Neuron (in vitro differentiated cells): ENCODE results near the gene GPD2.

ENCODE experiments used
- H2AFZ ChIP-seq: one replicate; pipeline ENCODE4 v1.6.1; 2013; ENCODE audit warnings: low read depth, mild to moderate bottlenecking, inconsistent platforms, low read length, moderate library complexity
- H3K27me3 ChIP-seq: one replicate; pipeline ENCODE4 v1.6.1; 2013; ENCODE audit warnings: low read length; ENCODE audit not compliant: insufficient read depth
- H3K36me3 ChIP-seq: one replicate; pipeline ENCODE4 v1.6.1; 2013; ENCODE audit warnings: low read length; ENCODE audit not compliant: insufficient read depth
- H3K4me1 ChIP-seq: one replicate; pipeline ENCODE4 v1.6.1; 2013; ENCODE audit warnings: low read length; ENCODE audit not compliant: insufficient read depth
- H3K4me3 ChIP-seq: 2 replicates; pipeline ENCODE4 v1.5.1; 2013; ENCODE audit warnings: mild to moderate bottlenecking, low read length, moderate library complexity
- H3K9me3 ChIP-seq: one replicate; pipeline ENCODE4 v1.6.1; 2013; ENCODE audit warnings: low read length

Gene GPD2

GRCh38 chr2:156473445-156473844, 37.3 kb downstream of the GPD2 start:
- H3K27me3 ChIP-seq, result no peaks in the 10 kb centered on the region
- H2AFZ ChIP-seq, result no peak overlapping the region
- H3K9me3 ChIP-seq, result no peaks in the 10 kb centered on the region
- no peak overlapping the region for H3K4me3 ChIP-seq
- no peaks in the 10 kb centered on the region for H3K4me1 ChIP-seq
- no peaks in the 10 kb centered on the region for H3K36me3 ChIP-seq

DNA sequence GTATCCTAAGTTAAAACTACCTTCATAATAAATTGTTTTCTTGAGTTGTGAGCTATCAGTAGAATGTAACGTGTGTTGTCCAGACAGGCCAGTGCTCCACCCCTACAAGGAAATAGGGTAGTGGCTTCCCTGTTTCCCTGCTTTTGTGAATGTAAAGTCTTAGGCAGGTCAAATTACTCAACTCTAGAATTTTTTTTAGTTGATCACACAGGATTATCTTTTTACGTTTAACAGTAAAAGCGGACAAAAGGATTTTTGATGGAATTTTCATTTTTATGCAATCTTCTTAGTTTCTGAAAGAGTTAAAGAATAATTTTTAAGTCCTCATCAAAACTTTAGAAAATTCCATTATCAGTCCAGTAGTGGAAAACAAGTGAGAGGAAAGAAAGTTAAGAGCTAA, 38.2 kb downstream of the GPD2 start:
- Histone ChIP-seq H3K4me1 (no peaks in the 10 kb centered on the region), H2AFZ (no peak overlapping the region), H3K4me3 (no peak overlapping the region), H3K9me3 (no peaks in the 10 kb centered on the region), H3K27me3 (no peaks in the 10 kb centered on the region), H3K36me3 (no peaks in the 10 kb centered on the region)

DNA sequence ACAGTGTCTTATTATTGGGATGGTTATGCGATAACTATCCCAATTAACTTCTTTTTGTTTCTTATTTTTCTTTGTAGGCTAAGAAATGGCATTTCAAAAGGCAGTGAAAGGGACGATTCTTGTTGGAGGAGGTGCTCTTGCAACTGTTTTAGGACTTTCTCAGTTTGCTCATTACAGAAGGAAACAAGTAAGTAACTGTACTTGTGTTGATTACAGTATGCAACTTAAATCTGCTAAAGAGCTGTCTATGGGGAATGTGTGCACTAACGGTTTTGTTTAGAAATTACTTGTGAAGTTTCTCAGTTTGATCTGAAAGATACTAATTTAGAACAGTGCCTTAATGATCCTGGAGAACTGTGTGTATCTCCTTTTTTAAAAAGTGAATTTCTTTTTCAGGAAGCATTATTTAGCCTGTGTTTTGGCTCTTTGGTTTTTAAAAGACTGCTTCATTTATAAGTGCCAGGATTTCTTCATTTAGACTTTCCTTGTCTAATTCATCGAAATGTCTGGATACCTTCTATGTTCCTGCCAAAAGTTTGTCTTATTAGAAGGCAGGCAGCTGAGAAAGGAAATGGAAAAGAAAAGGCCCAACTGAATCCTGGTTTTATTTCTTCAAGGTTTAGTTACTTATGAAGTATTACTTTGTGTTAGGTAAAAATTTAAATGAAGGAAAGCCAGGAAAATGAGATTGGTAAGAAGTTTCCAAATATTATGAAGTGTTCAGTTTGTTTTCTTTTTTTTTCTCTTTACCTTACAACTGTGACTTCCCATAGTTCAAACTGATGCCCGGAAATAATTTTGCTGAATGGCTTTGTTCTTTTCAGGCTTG, 40.1 kb downstream of the GPD2 start:
- Histone ChIP-seq H3K4me1 (no peaks in the 10 kb centered on the region), H3K4me3 (no peak overlapping the region), H3K9me3 (no peaks in the 10 kb centered on the region), H2AFZ (no peak overlapping the region), H3K36me3 (no peaks in the 10 kb centered on the region), H3K27me3 (no peaks in the 10 kb centered on the region)

DNA sequence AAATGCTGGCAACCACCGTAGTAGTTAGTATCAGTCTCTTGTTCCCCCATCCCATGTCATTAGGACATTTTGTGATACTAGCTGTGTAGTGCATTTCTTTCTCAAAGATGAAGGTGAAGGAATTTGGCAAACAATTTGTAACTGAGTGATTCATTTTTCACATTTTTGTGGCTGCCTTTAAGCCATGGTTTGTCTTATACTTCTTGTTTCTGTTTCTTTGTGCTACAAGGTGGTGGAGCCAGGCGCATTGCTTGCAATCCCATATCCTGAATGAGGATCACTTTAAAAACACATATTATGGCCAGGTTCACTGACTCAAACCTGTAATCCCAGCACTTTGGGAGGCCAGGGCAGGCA, 40.6 kb downstream of the GPD2 start:
- no peaks in the 10 kb centered on the region for H3K9me3 ChIP-seq

GRCh38 chr2:156480376-156480775, 44.2 kb downstream of the GPD2 start:
- H3K4me3 ChIP-seq, result no peak overlapping the region
- H2AFZ ChIP-seq, result no peak overlapping the region
- H3K9me3 ChIP-seq, result no peaks in the 10 kb centered on the region
- no peaks in the 10 kb centered on the region for H3K36me3 ChIP-seq
- no peaks in the 10 kb centered on the region for H3K27me3 ChIP-seq
- no peaks in the 10 kb centered on the region for H3K4me1 ChIP-seq

More for the DNA sequence above, 40.6 kb downstream of the GPD2 start:
- no peaks in the 10 kb centered on the region for H3K27me3 ChIP-seq
- no peak overlapping the region for H3K4me3 ChIP-seq
- no peaks in the 10 kb centered on the region for H3K36me3 ChIP-seq
- H3K4me1 ChIP-seq, result no peaks in the 10 kb centered on the region
- no peak overlapping the region for H2AFZ ChIP-seq

- Histone ChIP-seq H3K4me3 (no peak overlapping the region), H3K9me3 (no peaks in the 10 kb centered on the region), H3K27me3 (no peaks in the 10 kb centered on the region), H3K36me3 (no peaks in the 10 kb centered on the region), H2AFZ (no peak overlapping the region), H3K4me1 (no peaks in the 10 kb centered on the region)
These were observed 45.1 kb downstream of the GPD2 start for GRCh38 chr2:156481312-156481711.

DNA sequence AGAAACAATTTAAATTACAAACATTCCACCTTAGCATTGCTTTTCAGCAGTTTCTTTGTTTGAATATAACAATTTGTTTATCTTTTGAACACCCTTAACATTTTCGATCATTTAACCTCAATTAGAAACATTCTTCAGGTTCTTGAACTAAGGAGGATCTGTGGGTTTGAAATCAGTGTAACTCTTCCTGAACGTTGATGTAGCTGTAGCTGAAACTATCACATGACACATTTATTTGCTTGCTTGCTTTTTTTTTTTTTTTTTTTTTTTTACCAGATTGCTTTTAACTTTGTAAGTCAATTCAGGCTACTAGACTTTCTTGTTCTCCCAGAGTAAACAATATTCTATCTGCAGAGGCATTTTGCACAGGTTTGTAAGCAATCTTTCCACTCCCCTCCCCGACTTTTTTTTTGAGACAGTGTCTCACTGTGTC, 47.6 kb downstream of the GPD2 start:
- no peaks in the 10 kb centered on the region for H3K27me3 ChIP-seq

GRCh38 chr2:156486147-156486546, 50.0 kb downstream of the GPD2 start:
- no peak overlapping the region for H2AFZ ChIP-seq
- H3K4me1 ChIP-seq, result no peaks in the 10 kb centered on the region
- H3K36me3 ChIP-seq, result no peaks in the 10 kb centered on the region
- H3K4me3 ChIP-seq, result no peak overlapping the region
- H3K27me3 ChIP-seq, result no peaks in the 10 kb centered on the region
- no peaks in the 10 kb centered on the region for H3K9me3 ChIP-seq

More for the DNA sequence above, 47.6 kb downstream of the GPD2 start:
- H3K4me3 ChIP-seq, result no peak overlapping the region
- no peaks in the 10 kb centered on the region for H3K9me3 ChIP-seq
- no peak overlapping the region for H2AFZ ChIP-seq
- H3K36me3 ChIP-seq, result no peaks in the 10 kb centered on the region
- H3K4me1 ChIP-seq, result no peaks in the 10 kb centered on the region

- Histone ChIP-seq H2AFZ (no peak overlapping the region), H3K4me3 (no peak overlapping the region), H3K27me3 (no peaks in the 10 kb centered on the region), H3K9me3 (no peaks in the 10 kb centered on the region), H3K36me3 (no peaks in the 10 kb centered on the region), H3K4me1 (no peaks in the 10 kb centered on the region)
These were observed 50.4 kb downstream of the GPD2 start for GRCh38 chr2:156486614-156487013.

DNA sequence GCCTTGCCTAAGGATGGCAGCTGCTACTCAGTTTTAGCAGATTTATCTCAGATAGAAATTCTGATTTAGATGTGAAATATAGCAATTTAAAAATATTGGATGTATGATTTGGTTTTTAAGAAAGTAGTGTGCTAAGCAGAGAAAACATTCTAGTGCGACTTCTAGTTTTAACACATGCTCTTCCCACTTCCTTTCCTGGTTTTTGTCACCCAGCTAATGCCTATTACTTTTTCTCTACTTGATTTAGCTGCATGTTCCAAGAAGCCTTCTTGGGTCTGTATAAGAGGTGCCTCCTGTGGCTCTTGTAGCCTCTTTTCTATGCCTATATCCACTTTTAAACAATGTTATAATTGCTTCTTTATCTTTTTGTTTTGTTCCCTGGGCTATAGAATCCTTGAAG, 53.0 kb downstream of the GPD2 start:
- Histone ChIP-seq H3K27me3 (no peaks in the 10 kb centered on the region), H3K9me3 (no peaks in the 10 kb centered on the region), H3K4me1 (no peaks in the 10 kb centered on the region), H2AFZ (no peak overlapping the region), H3K4me3 (no peak overlapping the region), H3K36me3 (no peaks in the 10 kb centered on the region)

DNA sequence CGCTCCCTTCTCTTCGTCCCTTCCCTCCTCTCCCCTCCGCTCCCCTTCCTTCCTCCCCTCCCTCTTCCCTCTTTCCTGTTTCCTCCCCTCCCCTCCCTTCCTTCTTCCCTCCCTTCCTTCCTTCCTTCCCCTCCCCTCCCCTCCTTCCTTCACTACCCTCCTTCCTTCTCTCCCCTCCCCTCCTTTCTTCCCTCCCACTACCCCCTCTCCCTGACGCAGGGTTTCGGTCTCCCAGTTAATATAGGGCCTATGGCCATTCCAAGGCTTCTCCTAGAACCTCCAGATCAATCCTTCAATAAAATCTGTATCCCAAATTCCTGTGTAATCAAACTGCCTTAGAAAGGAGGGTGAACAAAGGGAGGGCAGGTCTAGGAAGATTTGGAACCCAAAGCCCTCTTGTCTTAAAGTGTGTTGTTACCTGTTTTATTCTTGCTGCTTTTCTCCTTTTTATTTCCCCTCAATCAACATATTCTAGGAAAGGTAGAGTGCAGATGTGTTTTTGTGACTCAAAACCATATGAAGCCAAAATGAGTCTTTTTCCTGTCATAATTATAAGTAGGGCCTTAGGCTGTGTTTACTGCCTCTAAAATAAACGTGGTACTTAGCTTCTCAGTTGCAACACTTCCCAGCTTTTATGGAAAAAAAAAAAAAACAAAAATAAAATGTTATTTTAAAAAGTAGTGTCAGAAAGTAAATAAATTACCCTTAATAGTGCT, 53.7 kb downstream of the GPD2 start:
- H3K4me1 ChIP-seq, result no peaks in the 10 kb centered on the region
- no peaks in the 10 kb centered on the region for H3K9me3 ChIP-seq
- no peak overlapping the region for H3K4me3 ChIP-seq
- H2AFZ ChIP-seq, result no peak overlapping the region
- no peaks in the 10 kb centered on the region for H3K27me3 ChIP-seq
- no peaks in the 10 kb centered on the region for H3K36me3 ChIP-seq

- Histone ChIP-seq H3K4me1 (no peaks in the 10 kb centered on the region), H3K27me3 (no peaks in the 10 kb centered on the region), H3K36me3 (no peaks in the 10 kb centered on the region), H2AFZ (no peak overlapping the region), H3K9me3 (no peaks in the 10 kb centered on the region), H3K4me3 (no peak overlapping the region)
These were observed 54.3 kb downstream of the GPD2 start for GRCh38 chr2:156490466-156490840.

- Histone ChIP-seq H3K4me3 (no peak overlapping the region), H3K4me1 (no peaks in the 10 kb centered on the region), H3K36me3 (no peaks in the 10 kb centered on the region), H2AFZ (no peak overlapping the region), H3K9me3 (no peaks in the 10 kb centered on the region), H3K27me3 (no peaks in the 10 kb centered on the region)
These were observed 55.0 kb downstream of the GPD2 start for GRCh38 chr2:156491176-156491575.
